Neuron (in vitro differentiated cells): ENCODE measurements around the gene ARPC4.
"Not testable (repeated sequence)": the region's sequence is repeated elsewhere in the genome, so short reads cannot be mapped to it uniquely, and the experiment has no call there.

Experiments used
- H2AFZ ChIP-seq: one replicate; pipeline ENCODE4 v1.6.1; 2013; ENCODE audit warnings: low read depth, mild to moderate bottlenecking, inconsistent platforms, low read length, moderate library complexity
- H3K27me3 ChIP-seq: one replicate; pipeline ENCODE4 v1.6.1; 2013; ENCODE audit warnings: low read length; ENCODE audit not compliant: insufficient read depth
- H3K36me3 ChIP-seq: one replicate; pipeline ENCODE4 v1.6.1; 2013; ENCODE audit warnings: low read length; ENCODE audit not compliant: insufficient read depth
- H3K4me1 ChIP-seq: one replicate; pipeline ENCODE4 v1.6.1; 2013; ENCODE audit warnings: low read length; ENCODE audit not compliant: insufficient read depth
- H3K4me3 ChIP-seq: 2 replicates; pipeline ENCODE4 v1.5.1; 2013; ENCODE audit warnings: mild to moderate bottlenecking, low read length, moderate library complexity
- H3K9me3 ChIP-seq: one replicate; pipeline ENCODE4 v1.6.1; 2013; ENCODE audit warnings: low read length

ARPC4 gene

DNA sequence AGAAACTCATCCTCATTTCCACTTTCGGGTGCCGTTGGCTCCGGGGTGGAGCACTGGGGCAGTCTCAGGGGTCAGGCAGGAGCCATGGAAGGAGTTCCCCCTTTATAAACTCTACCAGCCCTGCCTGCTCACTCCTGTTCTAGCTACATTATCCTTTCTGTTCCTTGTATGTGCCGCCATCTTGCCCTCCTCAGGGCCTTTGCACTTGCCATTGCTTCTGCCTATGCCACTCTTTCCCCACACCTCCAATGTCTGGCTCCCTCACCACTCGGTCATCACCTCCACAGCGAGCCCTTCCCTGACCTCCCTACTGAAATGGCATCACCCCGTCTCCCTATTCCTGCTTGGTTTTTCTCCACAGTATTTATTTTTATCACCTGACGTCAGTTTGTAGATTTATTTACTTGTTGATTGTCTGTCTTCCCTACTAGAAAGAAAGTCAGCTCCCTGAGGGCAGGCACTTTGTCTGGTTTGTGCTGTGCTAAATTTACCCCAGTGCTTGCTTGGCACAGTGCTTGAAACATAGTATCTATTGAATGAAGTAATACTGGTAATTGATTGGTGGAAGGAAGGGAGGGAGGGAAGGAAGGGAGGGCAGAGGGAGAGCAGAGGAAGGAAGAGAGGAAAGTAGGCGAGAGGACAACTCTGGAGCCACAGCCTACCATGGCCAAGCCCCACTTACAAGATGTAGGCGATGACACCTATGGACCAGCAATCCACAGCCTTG lies 31.9 kb upstream of the ARPC4 start:
- Histone ChIP-seq H3K4me1 (no peaks in the 10 kb centered on the region), H3K9me3 (no peaks in the 10 kb centered on the region), H3K36me3 (peaks cover 51% of the 10 kb centered on the region), H3K27me3 (no peaks in the 10 kb centered on the region), H3K4me3 (no peak overlapping the region), H2AFZ (no peak overlapping the region)

DNA sequence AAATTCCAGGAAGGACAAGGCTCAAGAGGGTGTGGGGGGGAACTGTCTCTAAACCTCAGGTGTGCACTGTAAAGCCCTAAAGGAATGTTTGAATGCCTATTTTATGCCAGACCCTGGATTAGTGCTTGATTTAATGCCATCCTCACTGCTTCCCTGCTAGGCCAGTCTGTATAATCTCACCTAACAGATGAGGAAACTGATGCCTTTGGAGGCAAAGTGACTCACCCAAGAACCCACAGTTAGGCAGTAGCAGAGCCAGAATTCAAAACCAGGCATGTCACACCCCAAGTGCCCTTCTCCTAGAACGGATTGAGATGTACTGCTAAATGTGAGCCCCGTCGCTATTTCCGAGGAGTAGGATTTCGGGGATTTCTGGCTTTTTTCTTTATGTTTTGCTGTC lies 31.0 kb upstream of the ARPC4 start:
- no peaks in the 10 kb centered on the region for H3K4me1 ChIP-seq

DNA sequence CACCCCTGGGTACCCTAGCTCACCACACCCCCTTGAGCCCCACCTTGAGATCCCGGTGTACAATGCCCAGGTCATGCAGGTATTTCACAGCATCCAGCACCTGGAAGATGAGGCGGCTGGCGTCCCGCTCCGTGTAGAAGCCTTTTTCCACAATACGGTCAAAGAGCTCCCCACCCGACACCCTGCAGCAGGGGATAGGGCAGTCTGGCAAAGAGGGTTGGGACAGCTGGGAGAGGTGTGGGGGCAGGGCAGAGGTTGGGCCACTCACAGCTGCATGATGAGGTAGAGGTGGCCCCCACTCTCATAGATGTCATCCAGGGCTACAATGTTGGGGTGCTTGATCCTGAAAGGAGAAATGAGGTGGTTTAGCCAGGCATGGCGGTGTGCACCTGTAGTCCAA lies 30.0 kb upstream of the ARPC4 start:
- no peaks in the 10 kb centered on the region for H3K9me3 ChIP-seq
- H2AFZ ChIP-seq: no peak overlapping the region
- no peaks in the 10 kb centered on the region for H3K4me1 ChIP-seq
- H3K36me3 ChIP-seq: peaks cover 36% of the 10 kb centered on the region
- no peaks in the 10 kb centered on the region for H3K27me3 ChIP-seq
- H3K4me3 ChIP-seq: no peak overlapping the region

More for the DNA sequence above, 31.0 kb upstream of the ARPC4 start:
- Histone ChIP-seq H3K36me3 (peaks cover 42% of the 10 kb centered on the region), H2AFZ (no peak overlapping the region), H3K4me3 (no peak overlapping the region), H3K9me3 (no peaks in the 10 kb centered on the region), H3K27me3 (no peaks in the 10 kb centered on the region)

DNA sequence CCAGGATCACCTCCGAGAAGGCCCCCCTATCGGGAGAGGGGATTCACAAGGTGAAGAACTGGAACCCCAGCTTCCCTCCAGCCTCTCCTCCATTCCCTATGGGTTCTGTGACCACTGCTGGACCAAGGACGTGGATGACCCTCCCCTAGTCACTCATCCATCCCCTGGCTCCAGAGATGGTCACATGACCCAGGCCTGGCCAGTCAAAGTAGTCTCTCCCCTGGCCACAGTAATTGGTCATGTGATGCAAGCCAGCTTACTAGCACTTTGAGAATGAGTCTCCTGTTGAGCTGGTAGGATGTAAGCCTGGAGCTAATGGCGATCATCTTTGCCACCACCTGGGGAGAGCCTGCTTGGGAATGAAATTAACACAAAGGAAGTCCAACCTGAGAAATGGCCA lies 27.0 kb upstream of the ARPC4 start:
- Histone ChIP-seq H3K9me3 (no peaks in the 10 kb centered on the region), H3K27me3 (no peaks in the 10 kb centered on the region), H2AFZ (no peak overlapping the region), H3K4me3 (no peak overlapping the region), H3K36me3 (peaks cover 18% of the 10 kb centered on the region), H3K4me1 (no peaks in the 10 kb centered on the region)

DNA sequence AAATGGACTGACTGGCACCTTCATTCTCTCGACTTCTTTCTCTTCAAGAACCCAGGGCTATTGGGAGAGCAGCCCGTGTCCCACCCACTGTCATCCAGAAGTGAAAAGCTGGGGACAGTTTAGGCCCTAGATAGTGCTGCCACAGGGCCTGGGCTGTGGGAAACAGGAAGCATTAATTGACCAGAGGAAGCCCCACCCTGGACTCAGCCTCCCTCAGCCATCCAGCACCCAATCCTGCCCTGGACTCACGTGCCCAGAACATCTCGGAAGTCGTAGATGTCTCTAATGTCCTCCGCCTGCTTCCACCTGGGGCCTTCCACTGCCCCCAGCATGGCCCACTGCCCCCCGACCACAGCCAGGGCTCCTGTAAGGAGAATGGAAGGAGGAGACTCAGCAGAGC lies 25.5 kb upstream of the ARPC4 start:
- Histone ChIP-seq H3K4me1 (no peaks in the 10 kb centered on the region), H3K36me3 (peaks cover 9% of the 10 kb centered on the region), H3K27me3 (no peaks in the 10 kb centered on the region), H3K4me3 (no peak overlapping the region), H3K9me3 (no peaks in the 10 kb centered on the region), H2AFZ (no peak overlapping the region)

DNA sequence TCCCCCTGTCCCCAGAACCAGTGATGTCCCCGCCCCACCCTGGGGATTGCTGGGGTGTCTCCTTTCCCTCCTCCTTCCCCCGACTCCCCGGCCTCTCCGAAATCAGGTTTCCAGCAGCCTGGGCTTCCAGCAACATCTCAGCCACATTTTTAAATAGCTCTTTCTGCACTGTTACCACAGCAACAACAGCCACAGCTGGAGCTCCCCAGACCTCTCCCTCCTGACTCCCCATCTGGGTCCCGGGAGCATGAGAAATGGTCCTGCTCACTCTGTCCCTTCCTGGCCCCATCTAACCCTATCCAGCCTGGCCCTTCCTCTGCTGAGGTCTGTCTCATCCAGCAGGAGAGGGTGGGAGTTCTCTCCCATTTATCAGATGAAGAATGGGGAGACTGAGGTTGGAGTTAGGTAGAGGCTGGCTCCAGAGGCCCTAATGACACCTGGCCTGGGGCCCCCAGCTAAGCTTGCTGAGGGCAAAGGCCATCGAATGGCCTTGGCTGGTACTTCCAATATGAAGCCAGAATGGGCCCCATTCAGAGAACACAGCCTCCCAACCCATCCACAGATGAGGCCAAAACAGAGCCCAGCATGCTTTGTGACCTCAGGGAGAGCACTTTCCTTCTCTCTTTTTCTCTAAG lies 24.6 kb upstream of the ARPC4 start:
- Histone ChIP-seq H2AFZ (no peak overlapping the region), H3K4me1 (no peaks in the 10 kb centered on the region), H3K27me3 (no peaks in the 10 kb centered on the region), H3K9me3 (no peaks in the 10 kb centered on the region), H3K4me3 (no peak overlapping the region), H3K36me3 (peaks cover 3% of the 10 kb centered on the region)

DNA sequence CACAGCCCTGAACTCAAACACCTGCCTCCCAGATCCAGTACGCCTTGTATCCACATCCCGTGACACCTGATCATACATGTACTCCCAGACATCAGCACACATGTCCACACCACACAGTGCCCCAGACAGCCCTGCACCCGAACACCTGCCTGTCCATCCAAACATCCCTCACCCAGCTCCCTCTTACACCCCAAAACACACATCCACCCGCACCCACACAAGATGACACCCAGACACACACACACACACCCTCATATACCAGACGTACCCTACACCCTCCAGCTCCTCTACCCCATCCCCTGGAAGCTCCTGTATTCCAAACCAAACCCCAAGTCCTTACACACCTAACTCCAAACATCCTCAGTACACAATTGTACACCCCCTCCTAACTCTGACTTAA lies 23.9 kb upstream of the ARPC4 start:
- no peaks in the 10 kb centered on the region for H3K4me1 ChIP-seq
- peaks cover 3% of the 10 kb centered on the region for H3K36me3 ChIP-seq
- peak overlapping the region; percentile 25 for H3K4me3 ChIP-seq
- H3K9me3 ChIP-seq: no peaks in the 10 kb centered on the region
- no peaks in the 10 kb centered on the region for H3K27me3 ChIP-seq
- no peak overlapping the region for H2AFZ ChIP-seq

DNA sequence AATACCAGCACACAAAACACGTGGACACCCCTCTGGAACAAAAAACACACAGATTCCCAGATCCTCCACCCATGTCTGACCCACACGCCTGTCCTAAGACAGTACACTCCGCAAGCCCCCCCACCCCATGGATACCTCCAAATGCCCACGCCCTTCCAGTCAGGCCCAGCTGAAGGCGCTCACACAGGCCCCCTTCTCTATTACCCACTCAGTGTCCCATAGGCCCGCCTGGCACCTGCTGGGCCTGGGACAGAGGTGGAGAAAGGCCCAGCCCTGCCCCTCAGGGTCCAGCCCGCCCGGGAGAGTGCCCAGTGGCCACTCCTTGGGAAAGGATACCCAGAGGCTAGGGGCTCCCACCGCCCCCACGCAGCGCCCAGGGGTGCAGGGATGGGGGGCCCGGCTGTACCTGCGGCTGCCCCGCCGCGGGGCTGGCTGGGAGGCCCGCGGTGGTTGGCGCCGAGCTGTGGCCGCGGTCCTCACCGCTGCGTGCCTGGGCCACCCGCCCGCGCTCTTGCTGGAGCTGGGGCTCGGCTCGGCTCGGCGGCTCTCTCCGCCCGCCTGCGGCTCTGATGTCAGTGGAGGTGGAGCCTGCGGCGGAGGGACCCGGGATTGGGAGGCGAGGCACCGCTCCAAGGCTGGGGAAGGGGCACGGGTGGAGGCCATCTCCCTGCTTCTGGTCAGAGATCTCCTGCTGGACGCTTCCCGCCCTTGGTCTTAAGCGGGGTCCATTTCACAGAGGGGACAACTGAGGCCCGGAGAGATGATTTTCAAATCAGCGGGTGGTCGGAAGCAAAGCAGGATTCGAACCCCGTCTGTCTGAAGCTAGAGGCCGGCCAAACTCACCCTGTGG lies 23.2 kb upstream of the ARPC4 start, which contains the start of gene CAMK1:
Gene CAMK1, minus strand, starts transcription at position 522 of the 850 bp plus-strand sequence. CDS start 2,198 bp downstream, outside the sequence.
- H3K4me3 ChIP-seq: peak within 1 kb of the TSS; percentile 25
- H2AFZ ChIP-seq: no peak within 1 kb of the TSS
- H3K9me3 ChIP-seq: no peaks in the 10 kb centered on the region

DNA sequence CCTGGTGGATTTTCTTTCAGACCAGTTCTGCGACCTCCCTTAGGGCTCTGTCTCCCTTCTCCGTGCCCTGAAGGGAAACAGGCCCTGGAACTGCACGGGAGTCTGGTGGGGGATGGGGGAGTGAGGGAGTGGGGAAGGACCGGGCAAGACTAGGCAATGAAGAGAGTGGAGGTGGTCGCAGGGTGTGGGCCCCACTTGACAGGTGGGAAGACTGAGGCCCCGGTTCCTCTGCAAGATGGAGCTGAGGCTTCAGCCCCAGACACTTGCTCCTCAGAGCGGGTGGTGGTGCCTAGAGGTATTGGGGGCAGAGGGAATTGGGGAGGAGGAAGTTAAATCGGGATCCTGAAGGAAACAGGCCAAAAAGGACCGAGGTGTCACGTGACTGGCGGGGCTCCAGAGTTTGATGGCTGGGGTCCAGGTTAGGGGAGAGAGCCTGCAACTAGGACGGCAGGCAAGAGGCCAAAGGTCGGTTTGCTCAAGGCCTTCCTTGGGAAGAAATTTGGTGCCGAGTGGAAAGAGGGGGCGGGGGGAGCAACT lies 22.5 kb upstream of the ARPC4 start:
- no peak overlapping the region for H3K4me3 ChIP-seq
- H3K27me3 ChIP-seq: no peaks in the 10 kb centered on the region
- no peak overlapping the region for H2AFZ ChIP-seq
- H3K4me1 ChIP-seq: no peaks in the 10 kb centered on the region
- H3K36me3 ChIP-seq: peaks cover 3% of the 10 kb centered on the region
- no peaks in the 10 kb centered on the region for H3K9me3 ChIP-seq

More for the DNA sequence above, 23.2 kb upstream of the ARPC4 start, which contains the start of gene CAMK1:
- H3K27me3 ChIP-seq: no peaks in the 10 kb centered on the region
- H3K36me3 ChIP-seq: peaks cover 3% of the 10 kb centered on the region
- no peaks in the 10 kb centered on the region for H3K4me1 ChIP-seq

DNA sequence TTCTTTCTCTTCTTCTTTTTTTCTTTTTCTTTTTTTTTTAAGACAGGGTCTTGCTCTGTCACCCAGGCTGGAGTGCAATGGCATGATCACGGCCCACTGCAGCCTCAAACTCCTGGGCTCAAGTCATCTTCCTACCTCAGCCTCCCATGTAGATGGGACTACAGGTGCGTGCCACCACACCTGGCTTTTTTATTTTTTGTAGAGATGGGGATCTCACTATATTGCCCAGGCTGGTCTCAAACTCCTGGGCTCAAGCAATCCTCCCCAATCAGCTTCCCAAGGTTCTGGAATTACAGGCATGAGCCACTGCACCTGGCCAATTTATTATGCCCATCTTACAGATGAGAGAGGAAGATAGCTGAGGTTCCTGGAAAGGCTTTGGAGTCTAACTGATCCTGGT lies 21.9 kb upstream of the ARPC4 start:
- H2AFZ ChIP-seq, H3K36me3 ChIP-seq, H3K4me1 ChIP-seq, H3K27me3 ChIP-seq, H3K9me3 ChIP-seq, H3K4me3 ChIP-seq: not testable (repeated sequence)

DNA sequence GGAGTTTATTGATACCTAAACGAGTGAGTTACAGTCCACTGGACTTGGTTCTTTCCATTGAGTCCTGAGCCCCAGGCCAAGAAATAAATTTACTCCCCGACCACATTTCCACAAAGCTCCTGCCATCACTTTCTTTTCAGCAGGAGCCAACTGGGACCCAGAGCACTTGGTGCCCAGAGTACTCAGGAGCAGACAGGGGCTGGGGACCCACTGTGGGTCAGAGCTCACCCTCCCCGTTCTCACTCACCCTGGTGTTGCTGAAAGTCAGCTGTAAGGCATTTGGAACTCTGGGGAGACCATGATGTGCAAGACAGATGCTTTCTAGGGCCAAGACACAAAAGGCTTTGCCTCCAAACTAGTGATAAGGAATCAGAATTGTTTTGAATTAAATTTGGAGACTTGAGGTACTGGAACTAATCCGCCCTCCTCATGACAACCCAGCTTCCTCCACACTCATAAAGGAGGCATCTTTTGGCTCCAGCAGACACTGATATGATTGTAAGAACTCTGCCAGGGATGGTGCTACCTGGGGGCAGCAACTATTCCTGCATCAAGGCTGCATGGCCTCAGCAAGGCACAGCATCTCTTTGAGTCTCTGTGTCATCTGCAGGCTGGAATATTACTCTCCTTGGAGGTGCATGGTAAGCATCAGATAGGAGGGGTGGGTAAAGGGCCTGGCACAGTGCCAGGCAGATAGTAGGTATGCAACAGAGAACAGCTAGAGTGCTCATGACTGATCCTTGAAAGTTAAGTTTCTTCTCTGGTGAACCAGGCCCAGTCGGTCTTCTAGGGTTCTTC lies 15.8 kb upstream of the ARPC4 start:
- no peak overlapping the region for H3K4me3 ChIP-seq
- no peaks in the 10 kb centered on the region for H3K4me1 ChIP-seq
- no peaks in the 10 kb centered on the region for H3K9me3 ChIP-seq
- H3K27me3 ChIP-seq: no peaks in the 10 kb centered on the region
- no peak overlapping the region for H2AFZ ChIP-seq
- H3K36me3 ChIP-seq: peaks cover 20% of the 10 kb centered on the region

DNA sequence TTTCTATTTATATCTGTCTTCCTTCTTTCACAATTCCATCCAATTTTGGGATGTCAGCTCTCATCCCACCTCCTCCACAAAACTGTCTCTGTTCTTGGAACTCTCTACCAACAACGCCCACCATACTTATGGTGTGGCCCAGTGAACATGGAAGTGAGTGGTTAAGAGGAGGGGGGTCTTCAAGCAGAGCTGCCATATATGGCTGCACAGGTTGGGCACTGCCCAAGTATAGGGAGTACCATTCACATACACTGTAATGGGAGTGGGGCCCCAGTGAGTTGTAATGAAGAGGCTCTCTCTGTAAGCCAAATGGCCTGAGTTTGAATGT lies 15.2 kb upstream of the ARPC4 start:
- peaks cover 25% of the 10 kb centered on the region for H3K36me3 ChIP-seq
- no peak overlapping the region for H3K4me3 ChIP-seq
- H3K4me1 ChIP-seq: no peaks in the 10 kb centered on the region
- no peak overlapping the region for H2AFZ ChIP-seq
- H3K27me3 ChIP-seq: no peaks in the 10 kb centered on the region
- no peaks in the 10 kb centered on the region for H3K9me3 ChIP-seq
